GM12878 (cell line): ENCODE results near the gene ATXN1. TPM values are rescaled to one million over a fixed set of nuclear protein-coding genes. Genes with fewer than 3 reads are reported as not detected.

Source experiments
- ATAC-seq: fragments of 200-7000 bp; cut with Tn5 transposase; 3 replicates; pipeline ENCODE4 v1.9.1; 2020; ENCODE audit warnings: mild to moderate bottlenecking, moderate library complexity
- BruUV-seq: library from RNA; stranded (reverse); fragments of 400-500 nt; replicated peaks from 2 replicates; lab custom pipeline; 2021; lab: Mats Ljungman, UMichigan
- CTCF ChIA-PET: fragments of 300-600 bp; sonication (Branson Sonifier 250); formaldehyde crosslinking; extraction: SDS; loops from one replicate; lab custom pipeline; 2021; ENCODE audit warnings: inconsistent platforms; lab: Yijun Ruan, JAX
- POLR2A ChIA-PET: fragments of 350-600 bp; formaldehyde crosslinking; extraction: SDS; loops from one replicate; lab custom pipeline; 2021; ENCODE audit warnings: inconsistent platforms; lab: Charles Lee
- RAD21 ChIA-PET: fragments of 300-600 bp; sonication (Branson Sonifier 250); formaldehyde crosslinking; loops from one replicate; lab custom pipeline; 2023; ENCODE audit warnings: antibody characterized with exemption; ENCODE audit not compliant: unreplicated experiment; lab: Charles Lee
- SMC1A ChIA-PET: fragments of 300-600 bp; sonication (Branson Sonifier 250); formaldehyde crosslinking; loops from one replicate; lab custom pipeline; 2023; ENCODE audit not compliant: unreplicated experiment, uncharacterized antibody; lab: Charles Lee
- DNase-seq: peaks from one replicate; pipeline ENCODE4 v3.0.0-alpha.2; 2011; ENCODE audit warnings: low read depth, low spot score
- FAIRE-seq: peaks from 3 replicates; lab custom pipeline; 2011; peaks lifted over from hg19 to GRCh38; lab: Jason Lieb, UNC
- H2AFZ ChIP-seq: 2 replicates; pipeline ENCODE4 v1.6.0; 2011; ENCODE audit warnings: low read depth, low read length, control low read depth; ENCODE audit not compliant: control insufficient read depth
- H3K27ac ChIP-seq: 2 replicates; pipeline ENCODE4 v1.5.1; 2011; ENCODE audit warnings: control low read depth; ENCODE audit not compliant: control insufficient read depth, insufficient read depth
- H3K27me3 ChIP-seq, 2 experiments: replicated peaks in 1 of 2; 2 replicates each; pipeline versions ENCODE4 v1.6.0 to v1.6.1; 2011; ENCODE audit warnings: low read length in 1 of 2; ENCODE audit not compliant: control insufficient read depth in 2 of 2, insufficient read depth in 2 of 2
- H3K36me3 ChIP-seq, 2 experiments: 2 replicates each; pipeline ENCODE4 v1.5.1; 2011; ENCODE audit warnings: low read length in 1 of 2; ENCODE audit not compliant: control insufficient read depth in 2 of 2, insufficient read depth in 2 of 2
- H3K4me1 ChIP-seq: 2 replicates; pipeline ENCODE4 v1.6.1; 2011; ENCODE audit warnings: mild to moderate bottlenecking, low read length, moderate library complexity, mixed read lengths; ENCODE audit not compliant: control insufficient read depth, insufficient read depth
- H3K4me2 ChIP-seq: 2 replicates; pipeline ENCODE4 v1.6.0; 2011; ENCODE audit warnings: control low read depth; ENCODE audit not compliant: control insufficient read depth, insufficient read depth
- H3K4me3 ChIP-seq: fragments of 200-600 bp; sonication (generic); 2 replicates; pipeline ENCODE4 v1.5.1; 2016
- H3K79me2 ChIP-seq: 2 replicates; pipeline ENCODE4 v1.6.0; 2011; ENCODE audit warnings: low read length; ENCODE audit not compliant: control insufficient read depth, insufficient read depth
- H3K9ac ChIP-seq: 2 replicates; pipeline ENCODE4 v1.8.0; 2011; ENCODE audit warnings: low read length, control low read depth, mixed read lengths; ENCODE audit not compliant: control insufficient read depth, insufficient read depth
- H3K9me3 ChIP-seq: replicated peaks from 3 replicates; pipeline ENCODE4 v1.5.1; 2011; ENCODE audit warnings: mild to moderate bottlenecking, low read length; ENCODE audit not compliant: control insufficient read depth, insufficient read depth
- H4K20me1 ChIP-seq: 2 replicates; pipeline ENCODE4 v1.6.0; 2011; ENCODE audit not compliant: control insufficient read depth, insufficient read depth
- ASH2L ChIP-seq: fragments of 300-600, 200-600 bp; sonication (generic); IDR thresholded peaks from 2 replicates; pipeline ENCODE4 v1.6.1; 2017; ENCODE audit warnings: low read depth, mild to moderate bottlenecking, borderline replicate concordance
- BACH1 ChIP-seq: fragments of 450-650 bp; IDR thresholded peaks from 2 replicates; pipeline ENCODE4 v1.6.1; 2017; ENCODE audit warnings: mild to moderate bottlenecking, borderline replicate concordance
- FOS ChIP-seq: IDR thresholded peaks from 3 replicates; pipeline ENCODE4 v1.6.1; 2011; ENCODE audit warnings: borderline replicate concordance; ENCODE audit not compliant: insufficient read length; ENCODE audit errors: extremely low read depth
- HCFC1 ChIP-seq: fragments of 150-350 bp; IDR thresholded peaks from 2 replicates; pipeline ENCODE4 v1.6.1; 2014; ENCODE audit warnings: low read length
- NFYB ChIP-seq: IDR thresholded peaks from 2 replicates; pipeline ENCODE4 v1.6.1; 2011; ENCODE audit warnings: low read depth, mild to moderate bottlenecking, low read length, improper control_type of control experiment, moderate library complexity; ENCODE audit not compliant: insufficient read depth
- SMC3 ChIP-seq: IDR thresholded peaks from 2 replicates; pipeline ENCODE4 v1.6.1; 2011; ENCODE audit warnings: low read length, improper control_type of control experiment, borderline replicate concordance
- TCF3 ChIP-seq: IDR thresholded peaks from 2 replicates; pipeline ENCODE4 v1.6.1; 2012; ENCODE audit warnings: low read depth, mild to moderate bottlenecking, low read length, borderline replicate concordance; ENCODE audit not compliant: insufficient read depth
- TCF7 ChIP-seq: IDR thresholded peaks from 2 replicates; pipeline ENCODE4 v1.6.1; 2014; ENCODE audit warnings: antibody characterized with exemption, borderline replicate concordance
- WGBS: methylation state at CpG from one replicate; pipeline ENCODE4 v1.1.6; 2016; ENCODE audit warnings: low lambda C conversion rate; ENCODE audit not compliant: insufficient replicate concordance, insufficient coverage; ENCODE audit errors: missing lambda C conversion rate; 5-methylcytosine and 5-hydroxymethylcytosine counted together
- in situ Hi-C: fragments of 300-500 bp; cut with MboI; formaldehyde crosslinking; loops from 9 replicates; pipeline ENCODE4 v1.14.3; 2018; ENCODE audit warnings: mixed read lengths
- intact Hi-C: fragments of 100-400 bp; cut with micrococcal nuclease; formaldehyde crosslinking; loops from one replicate; pipeline ENCODE4 v1.14.2; 2022; ENCODE audit not compliant: unreplicated experiment
- polyA plus RNA-seq, 11 experiments: library from polyadenylated mRNA; depleted of rRNA in 4 of 11; unstranded in 6 of 11; stranded (reverse) in 5 of 11; fragments of >200 nt; fragmentation: Nextera tagmentation in 4 of 11; fragmentation: Illumina TruSeq in 1 of 11; extraction: Ambion mirVana in 4 of 11; extraction: Trizol in 1 of 11; gene quantifications; 1 replicate in 1 of 11; 2 replicates in 10 of 11; pipeline versions ENCODE4 v1.2.1 to v1.2.3, GENCODE V29; 2011 to 2016; ENCODE audit warnings: inconsistent platforms in 2 of 11, missing spikeins in 2 of 11, low read depth in 1 of 11
- total RNA-seq, 4 experiments: library from RNA; depleted of rRNA in 3 of 4; stranded (reverse); fragments of >200 nt in 3 of 4; fragmentation: Illumina TruSeq in 1 of 4; extraction: Trizol in 1 of 4; gene quantifications; 2 replicates each; pipeline versions ENCODE4 v1.2.1 to v1.2.3, GENCODE V29; 2013 to 2021

ATXN1 gene
- total and polyA plus RNA-seq, 10 of the 15 experiments (the other 5 are each of a cell fraction or from before 2014, with no cell fraction given), result 12.2 to 51.2 (median 20.5) TPM

DNA sequence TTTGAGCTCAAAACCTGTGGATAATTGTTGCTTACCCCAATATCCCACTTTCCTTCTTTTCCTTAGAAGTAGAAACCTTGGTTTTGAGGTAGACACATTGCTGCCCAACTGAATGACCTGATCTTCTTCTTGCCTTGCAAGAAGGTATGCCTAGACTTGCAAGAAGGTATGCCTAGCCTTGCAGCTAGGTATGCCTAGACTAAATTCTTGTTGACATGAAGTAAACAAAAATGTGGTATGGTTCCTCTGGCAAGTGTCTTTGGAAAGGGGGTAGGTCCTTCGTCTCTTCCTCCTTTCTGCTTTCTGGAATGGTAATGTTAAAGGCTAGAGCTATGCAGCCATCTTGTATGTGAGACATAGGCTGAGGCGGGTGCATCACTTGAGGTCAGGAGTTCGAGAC lies 393.7 kb downstream of the ATXN1 start:
- POLR2A ChIA-PET, result interaction anchor here (0.6 to 0.7 kb wide), 3 partner anchors 59 to 237 kb away, joined by 3 to 4 read pairs (median 4); no protein-coding TSS in a partner anchor
- Histone ChIP-seq H3K27ac (no peak overlapping the region), H4K20me1 (no peaks in the 10 kb centered on the region)
- in situ Hi-C loops, result no loop called here
- SMC1A ChIA-PET, result interaction anchor here (1.1 to 1.5 kb wide), 3 partner anchors 14 to 78 kb away, joined by 3 to 4 read pairs (median 3); no protein-coding TSS in a partner anchor
- TF ChIP-seq NFYB (no peak), FOS (no peak), SMC3 (no peak), HCFC1 (no peak), ASH2L (no peak)
- TF ChIP-seq, all 136 proteins: peak for 0
- ATAC-seq, result no peak
- ChIA-PET CTCF (interaction anchor here (0.6 to 1.6 kb wide), 4 partner anchors 15 to 391 kb away, joined by 3 to 4 read pairs (median 3); no protein-coding TSS in a partner anchor), RAD21 (interaction anchor here (0.7 to 1.5 kb wide), 4 partner anchors 10 to 183 kb away, joined by 3 read pairs; no protein-coding TSS in a partner anchor)
- intact Hi-C loops, result no loop called here
- peaks cover 2% of the 10 kb centered on the region; the same call in 2 of the 3 replicates for H3K9me3 ChIP-seq
- no peak overlapping the region for H3K4me2 ChIP-seq
- no peak overlapping the region for H2AFZ ChIP-seq
- BruUV-seq, result no TSS peak
- no peak for FAIRE-seq
- no peak overlapping the region for H3K9ac ChIP-seq
- WGBS, result 86% methylated on average over 3 of the region's 3 CpGs
- peaks cover 2% of the 10 kb centered on the region; the same call in 1 of the 2 replicates for H3K79me2 ChIP-seq
- H3K36me3 ChIP-seq, result peaks cover 0 to 1% of the 10 kb centered on the region in 2 experiments; a peak in 3 of 4 replicates
- H3K4me1 ChIP-seq, result no peaks in the 10 kb centered on the region
- DNase-seq, result no peak
- no peaks in the 10 kb centered on the region for H3K27me3 ChIP-seq
- no peak overlapping the region for H3K4me3 ChIP-seq

DNA sequence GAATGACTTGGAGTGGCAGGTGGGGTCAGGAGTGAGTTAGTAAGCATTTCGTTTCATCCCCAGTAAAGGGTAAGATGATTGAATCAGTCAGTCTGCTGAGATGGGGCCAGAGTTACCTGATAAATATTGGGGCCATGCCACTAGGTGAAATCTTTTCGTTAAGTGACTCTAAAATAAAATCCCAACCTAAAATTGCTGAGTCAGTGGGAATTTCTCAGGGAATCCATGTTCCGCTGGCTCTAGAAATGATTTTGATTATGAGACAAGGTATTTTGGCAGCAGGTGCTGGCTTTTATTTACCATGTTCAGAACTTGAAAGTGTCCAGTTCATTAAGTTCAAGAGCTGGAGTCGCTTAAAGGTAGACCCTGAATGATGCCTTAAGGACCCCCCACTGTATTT lies 397.5 kb downstream of the ATXN1 start:
- SMC1A ChIA-PET, result no interaction called here
- intact Hi-C loops, result no loop called here
- Histone ChIP-seq H3K36me3 (peaks cover 0 to 6% of the 10 kb centered on the region in 2 experiments; a peak in 3 of 4 replicates), H3K79me2 (no peaks in the 10 kb centered on the region; the same call in 1 of the 2 replicates), H3K9me3 (no peaks in the 10 kb centered on the region), H3K27me3 (no peaks in the 10 kb centered on the region), H2AFZ (no peak overlapping the region), H3K4me3 (no peak overlapping the region), H3K4me2 (no peak overlapping the region), H3K27ac (no peak overlapping the region), H3K4me1 (no peaks in the 10 kb centered on the region), H3K9ac (no peak overlapping the region), H4K20me1 (no peaks in the 10 kb centered on the region)
- in situ Hi-C loops, result no loop called here
- CTCF ChIA-PET, result no interaction called here
- WGBS, result 55% methylated on average over 4 of the region's 4 CpGs
- no TSS peak for BruUV-seq
- TF ChIP-seq TCF3 (no peak), BACH1 (no peak), TCF7 (no peak)
- ATAC-seq (no peak), DNase-seq (no peak), FAIRE-seq (no peak)
- POLR2A ChIA-PET, result no interaction called here
- RAD21 ChIA-PET, result no interaction called here
